Esophagus muscularis mucosa (tissue), 4 donors: Measurements from ENCODE around the gene CCDC122. TPM values are rescaled to one million over a fixed set of nuclear protein-coding genes. Genes with fewer than 3 reads are reported as not detected.

Source experiments
- DNase-seq: peaks from one replicate; pipeline ENCODE4 v3.0.0-alpha.2; 2017; ENCODE audit errors: extremely low spot score
- H3K27ac ChIP-seq, 4 donors: fragments of 200-600 bp; sonication (generic); replicated peaks in 1 of 4; 1 replicate in 3 of 4; 2 replicates in 1 of 4; pipeline ENCODE4 v1.5.1; 2016 to 2019; ENCODE audit warnings: mild to moderate bottlenecking in 1 of 4
- H3K27me3 ChIP-seq, 4 donors: fragments of 200-600 bp; sonication (generic); one replicate each; pipeline versions ENCODE4 v1.5.1 to v1.6.0; 2016 to 2019
- H3K36me3 ChIP-seq, 4 donors: fragments of 200-600 bp; sonication (generic); one replicate each; pipeline ENCODE4 v1.5.1; 2016 to 2019
- H3K4me1 ChIP-seq, 4 donors: fragments of 200-600 bp; sonication (generic); one replicate each; pipeline ENCODE4 v1.5.1; 2016 to 2019
- H3K4me3 ChIP-seq, 4 donors: fragments of 200-600 bp; sonication (generic); 1 replicate in 2 of 4; 2 replicates in 2 of 4; pipeline ENCODE4 v1.5.1; 2016 to 2019; ENCODE audit warnings: mild to moderate bottlenecking in 4 of 4, moderate library complexity in 1 of 4
- H3K9me3 ChIP-seq, 4 donors: fragments of 200-600 bp; sonication (generic); 1 replicate in 3 of 4; 2 replicates in 1 of 4; pipeline ENCODE4 v1.5.1; 2016 to 2019
- EP300 ChIP-seq: sonication (generic); formaldehyde crosslinking; IDR thresholded peaks from one replicate; pipeline ENCODE4 v1.6.1; 2017; ENCODE audit warnings: antibody characterized with exemption
- POLR2A ChIP-seq: fragments of 450-650 bp; IDR thresholded peaks from one replicate; pipeline ENCODE4 v1.6.1; 2017; ENCODE audit warnings: antibody characterized with exemption, moderate library complexity, mild to moderate bottlenecking, low read depth
- POLR2AphosphoS5 ChIP-seq, 2 donors: sonication (generic); formaldehyde crosslinking; IDR thresholded peaks; one replicate each; pipeline ENCODE4 v1.6.1; 2017; ENCODE audit warnings: antibody characterized with exemption in 2 of 2
- WGBS: methylation state at CpG from one replicate; pipeline ENCODE4 v1.1.5; 2018; 5-methylcytosine and 5-hydroxymethylcytosine counted together
- intact Hi-C: fragments of 100-400 bp; cut with DNase I; formaldehyde crosslinking; loops from one replicate; pipeline ENCODE4 v1.15.1; 2023
- total RNA-seq, 4 donors: library from RNA; depleted of rRNA; stranded (reverse); fragments of >200 nt; gene quantifications; one replicate each; pipeline versions ENCODE4 v1.1.0 to v1.2.1, GENCODE V29; 2016
- TF ChIP-seq, protein P1 (sequence below), 3 experiments: fragments of 200-600 bp in 2 of 3; fragments of 450-650 bp in 1 of 3; sonication (generic) in 2 of 3; IDR thresholded peaks; one replicate each; pipeline ENCODE4 v1.5.1; 2017 to 2019; ENCODE audit warnings: antibody characterized with exemption in 3 of 3, mild to moderate bottlenecking in 2 of 3, moderate library complexity in 1 of 3

Gene CCDC122
- total RNA-seq, 4 donors from 2014 or later, result 2.1 to 13.2 (median 3.2) TPM

DNA sequence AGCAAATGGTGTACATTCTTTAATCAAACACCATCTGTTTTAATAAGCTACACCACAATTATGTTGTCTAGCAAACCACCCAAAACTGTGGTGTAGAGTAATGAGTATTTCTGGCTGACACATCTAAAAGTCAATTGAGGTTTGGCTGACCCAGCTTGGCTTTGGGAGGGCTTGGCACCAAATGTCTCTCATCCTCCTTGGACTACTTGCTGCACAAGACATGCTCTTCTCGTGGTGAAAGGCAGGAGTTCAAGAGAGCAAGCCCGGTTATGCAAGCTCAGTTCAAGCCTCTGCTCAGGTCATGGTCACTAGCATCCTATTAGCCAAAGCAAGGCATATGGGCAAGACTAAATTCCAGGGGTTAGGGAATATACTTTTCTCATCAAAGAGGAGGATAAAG lies 37.3 kb upstream of the CCDC122 start:
- DNase-seq, result no peak
- Histone ChIP-seq H3K27me3 (no peaks in the 10 kb centered on the region), H3K9me3 (no peaks in the 10 kb centered on the region), H3K4me1 (peaks cover 4 to 15% (median 5%) of the 10 kb centered on the region in 4 donors), H3K27ac (no peak overlapping the region), H3K36me3 (no peaks in the 10 kb centered on the region), H3K4me3 (no peak overlapping the region)
- intact Hi-C loops, result no loop called here
- TF ChIP-seq, protein P1, sequence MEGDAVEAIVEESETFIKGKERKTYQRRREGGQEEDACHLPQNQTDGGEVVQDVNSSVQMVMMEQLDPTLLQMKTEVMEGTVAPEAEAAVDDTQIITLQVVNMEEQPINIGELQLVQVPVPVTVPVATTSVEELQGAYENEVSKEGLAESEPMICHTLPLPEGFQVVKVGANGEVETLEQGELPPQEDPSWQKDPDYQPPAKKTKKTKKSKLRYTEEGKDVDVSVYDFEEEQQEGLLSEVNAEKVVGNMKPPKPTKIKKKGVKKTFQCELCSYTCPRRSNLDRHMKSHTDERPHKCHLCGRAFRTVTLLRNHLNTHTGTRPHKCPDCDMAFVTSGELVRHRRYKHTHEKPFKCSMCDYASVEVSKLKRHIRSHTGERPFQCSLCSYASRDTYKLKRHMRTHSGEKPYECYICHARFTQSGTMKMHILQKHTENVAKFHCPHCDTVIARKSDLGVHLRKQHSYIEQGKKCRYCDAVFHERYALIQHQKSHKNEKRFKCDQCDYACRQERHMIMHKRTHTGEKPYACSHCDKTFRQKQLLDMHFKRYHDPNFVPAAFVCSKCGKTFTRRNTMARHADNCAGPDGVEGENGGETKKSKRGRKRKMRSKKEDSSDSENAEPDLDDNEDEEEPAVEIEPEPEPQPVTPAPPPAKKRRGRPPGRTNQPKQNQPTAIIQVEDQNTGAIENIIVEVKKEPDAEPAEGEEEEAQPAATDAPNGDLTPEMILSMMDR (IDR thresholded peaks at IDR 0.05), result no peak
- TF ChIP-seq POLR2A (no peak), EP300 (no peak), POLR2AphosphoS5 (IDR thresholded peaks at IDR 0.05) (no peak)
- WGBS, result 59% methylated on average over 2 of the region's 2 CpGs

DNA sequence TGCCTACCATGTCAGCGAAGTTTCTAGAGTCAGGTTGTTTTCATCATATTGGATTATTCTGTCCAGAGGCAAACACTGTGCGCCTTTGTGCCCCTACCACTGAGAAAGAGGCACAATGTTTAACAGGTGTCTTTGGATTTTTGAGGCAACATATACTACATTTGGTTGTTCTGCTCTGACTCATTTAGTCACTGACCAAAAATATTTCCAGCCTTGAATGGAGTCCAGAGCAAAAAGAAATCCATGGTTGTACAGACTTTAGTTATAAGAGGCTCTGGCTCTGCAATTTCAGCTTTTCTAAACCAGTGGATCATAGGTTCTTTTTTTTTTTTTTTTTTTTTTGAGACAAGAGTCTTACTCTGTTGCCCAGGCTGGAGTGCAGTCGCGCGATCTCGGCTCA lies 35.9 kb upstream of the CCDC122 start:
- no peaks in the 10 kb centered on the region for H3K9me3 ChIP-seq
- H3K4me3 ChIP-seq, result no peak overlapping the region
- no peak for DNase-seq
- TF ChIP-seq EP300, result no peak
- H3K36me3 ChIP-seq, result no peaks in the 10 kb centered on the region
- intact Hi-C loops, result no loop called here
- 85% methylated on average over 6 of the region's 6 CpGs for WGBS
- no peaks in the 10 kb centered on the region for H3K27me3 ChIP-seq
- peaks cover 4 to 20% (median 9%) of the 10 kb centered on the region in 4 donors for H3K4me1 ChIP-seq
- H3K27ac ChIP-seq, result no peak overlapping the region

DNA sequence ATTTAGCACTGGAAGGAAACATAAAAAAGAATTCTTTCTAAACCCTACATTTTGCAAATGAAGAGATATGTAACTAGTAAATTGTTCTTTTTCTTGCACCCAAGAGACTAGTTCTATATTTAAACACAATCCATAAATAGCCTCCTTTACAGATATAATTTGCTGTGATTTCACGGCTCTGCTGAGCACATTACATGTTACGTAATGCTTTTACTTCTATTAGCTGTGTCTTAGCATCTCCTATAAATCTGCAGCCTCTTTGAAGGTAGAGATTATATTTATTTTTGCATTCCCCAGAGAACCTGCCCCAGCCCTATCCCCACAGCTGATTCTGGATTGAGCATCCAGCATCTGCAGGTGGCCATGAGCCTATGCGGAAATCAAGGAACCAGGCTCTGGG lies 32.3 kb upstream of the CCDC122 start:
- no peaks in the 10 kb centered on the region for H3K9me3 ChIP-seq
- no peak for DNase-seq
- peaks cover 10 to 25% (median 18%) of the 10 kb centered on the region in 4 donors for H3K4me1 ChIP-seq
- intact Hi-C loops, result no loop called here
- 70% methylated on average over 2 of the region's 3 CpGs for WGBS
- no peak overlapping the region for H3K27ac ChIP-seq
- no peaks in the 10 kb centered on the region for H3K27me3 ChIP-seq
- no peak for TF ChIP-seq POLR2A
- no peak for TF ChIP-seq POLR2AphosphoS5 (IDR thresholded peaks at IDR 0.05)
- TF ChIP-seq, protein P1 (IDR thresholded peaks at IDR 0.05), result no peak
- TF ChIP-seq EP300, result no peak
- H3K36me3 ChIP-seq, result no peaks in the 10 kb centered on the region
- H3K4me3 ChIP-seq, result no peak overlapping the region

DNA sequence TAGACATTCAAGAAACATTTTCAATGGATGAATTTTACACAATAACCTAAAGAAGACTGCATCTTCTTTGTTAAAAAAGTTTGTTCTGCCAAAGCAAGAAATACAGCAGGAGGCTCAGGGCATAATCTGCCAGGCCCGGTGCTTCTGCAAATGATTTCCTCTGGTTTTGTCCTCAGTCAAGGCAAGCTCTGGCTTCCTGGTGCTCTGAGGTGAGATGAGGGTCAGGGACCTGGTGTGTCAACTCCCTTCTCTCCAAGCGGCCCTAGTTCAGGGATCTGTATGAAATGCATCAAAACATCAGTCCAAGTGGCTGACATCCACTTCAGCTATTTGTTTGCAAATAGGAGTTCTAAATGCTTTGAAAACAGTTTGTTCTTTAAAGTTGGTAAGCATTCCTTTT lies 31.7 kb upstream of the CCDC122 start:
- Histone ChIP-seq H3K9me3 (no peaks in the 10 kb centered on the region), H3K4me3 (no peak overlapping the region), H3K27me3 (no peaks in the 10 kb centered on the region), H3K36me3 (no peaks in the 10 kb centered on the region), H3K27ac (no peak overlapping the region), H3K4me1 (peaks cover 10 to 26% (median 18%) of the 10 kb centered on the region in 4 donors)
- TF ChIP-seq POLR2AphosphoS5 (IDR thresholded peaks at IDR 0.05) (no peak), POLR2A (no peak), EP300 (no peak)
- TF ChIP-seq, protein P1 (IDR thresholded peaks at IDR 0.05), result no peak
- intact Hi-C loops, result no loop called here
- WGBS, result 75% methylated on average over 2 of the region's 2 CpGs
- no peak for DNase-seq

DNA sequence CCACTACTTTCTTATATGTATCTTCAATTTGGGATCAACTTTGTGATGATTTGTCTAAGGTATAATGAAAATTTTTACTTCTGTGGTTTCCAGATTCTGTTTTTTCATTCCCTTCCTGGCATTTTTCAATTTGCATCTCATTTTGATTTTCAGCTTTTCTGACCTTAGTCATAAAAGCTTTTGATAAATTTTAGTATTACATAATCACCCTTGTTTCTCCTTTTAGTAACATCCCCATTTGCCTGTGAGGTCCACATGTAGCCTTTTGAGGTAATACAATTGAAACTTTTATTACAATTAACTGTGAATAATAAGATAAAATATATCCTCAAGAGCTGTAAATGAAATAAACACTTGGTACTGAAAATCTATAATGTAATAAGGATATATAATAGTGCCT lies 31.3 kb upstream of the CCDC122 start:
- intact Hi-C loops, result no loop called here
- H3K27me3 ChIP-seq, result no peaks in the 10 kb centered on the region
- no peak overlapping the region for H3K4me3 ChIP-seq
- no peak overlapping the region for H3K27ac ChIP-seq
- no peaks in the 10 kb centered on the region for H3K36me3 ChIP-seq
- TF ChIP-seq POLR2AphosphoS5 (IDR thresholded peaks at IDR 0.05) (no peak), POLR2A (no peak), EP300 (no peak)
- TF ChIP-seq, protein P1 (IDR thresholded peaks at IDR 0.05), result no peak
- peaks cover 11 to 30% (median 19%) of the 10 kb centered on the region in 4 donors for H3K4me1 ChIP-seq
- H3K9me3 ChIP-seq, result no peaks in the 10 kb centered on the region
- DNase-seq, result no peak
